H1 (cell line): Measurements from ENCODE around the gene NKTR. TPM values are rescaled to one million over a fixed set of nuclear protein-coding genes. Genes with fewer than 3 reads are reported as not detected.

ENCODE experiments used
- CTCF ChIA-PET: fragments of 300-600 bp; sonication (Branson Sonifier 250); formaldehyde crosslinking; loops from one replicate; lab custom pipeline; 2021; ENCODE audit not compliant: partially characterized antibody; lab: Charles Lee
- POLR2A ChIA-PET: fragments of 300-600 bp; sonication (Branson Sonifier 250); formaldehyde crosslinking; loops from one replicate; lab custom pipeline; 2021; ENCODE audit warnings: inconsistent platforms; ENCODE audit not compliant: partially characterized antibody; lab: Charles Lee
- DNase-seq, 2 experiments: peaks; one replicate each; pipeline versions ENCODE4 v3.0.0 to v3.0.0-alpha.2; 2010 to 2022; ENCODE audit warnings: low spot score in 2 of 2, low read depth in 1 of 2, mixed read lengths in 1 of 2
- FAIRE-seq: peaks from 2 replicates; lab custom pipeline; 2011; peaks lifted over from hg19 to GRCh38; lab: Jason Lieb, UNC
- H2AFZ ChIP-seq: 2 replicates; pipeline ENCODE4 v1.8.1; 2012; ENCODE audit warnings: low read length, inconsistent platforms
- H2AK5ac ChIP-seq: 2 replicates; pipeline ENCODE4 v1.6.1; 2013; ENCODE audit warnings: low read depth, low read length
- H2BK120ac ChIP-seq: replicated peaks from 2 replicates; pipeline ENCODE3; 2013; ENCODE audit warnings: low read depth, low read length, inconsistent platforms
- H2BK12ac ChIP-seq: 2 replicates; pipeline ENCODE4 v1.6.1; 2013; ENCODE audit warnings: low read depth, low read length
- H2BK15ac ChIP-seq: 2 replicates; pipeline ENCODE4 v1.6.1; 2013; ENCODE audit warnings: low read length
- H2BK20ac ChIP-seq: 2 replicates; pipeline ENCODE4 v1.6.1; 2013; ENCODE audit warnings: low read length
- H2BK5ac ChIP-seq: 2 replicates; pipeline ENCODE4 v1.6.1; 2013; ENCODE audit warnings: low read depth, low read length
- H3K14ac ChIP-seq: 2 replicates; pipeline ENCODE4 v1.6.1; 2013; ENCODE audit warnings: inconsistent platforms; ENCODE audit not compliant: insufficient read length
- H3K18ac ChIP-seq: 2 replicates; pipeline ENCODE4 v1.6.1; 2013; ENCODE audit warnings: low read length; ENCODE audit errors: extremely low read depth
- H3K23ac ChIP-seq: 2 replicates; pipeline ENCODE4 v1.6.1; 2013; ENCODE audit warnings: inconsistent platforms; ENCODE audit not compliant: insufficient read length
- H3K23me2 ChIP-seq: 2 replicates; pipeline ENCODE4 v1.6.1; 2013; ENCODE audit warnings: low read depth, low read length
- H3K27ac ChIP-seq: 2 replicates; pipeline ENCODE4 v1.6.1; 2011; ENCODE audit warnings: low read depth, low read length, inconsistent platforms
- H3K27me3 ChIP-seq, 4 experiments: replicated peaks in 1 of 4; 1 replicate in 1 of 4; 2 replicates in 3 of 4; pipeline versions ENCODE4 v1.6.1 to v1.8.1; 2011 to 2013; ENCODE audit warnings: low read length in 3 of 4, mild to moderate bottlenecking in 3 of 4, inconsistent platforms in 2 of 4, mixed read lengths in 2 of 4, moderate library complexity in 1 of 4; ENCODE audit not compliant: control insufficient read depth in 3 of 4, insufficient read depth in 3 of 4; ENCODE audit errors: extremely low read depth in 1 of 4
- H3K36me3 ChIP-seq, 4 experiments: 2 replicates each; pipeline versions ENCODE4 v1.6.1 to v1.8.1; 2011 to 2013; ENCODE audit warnings: mild to moderate bottlenecking in 4 of 4, low read length in 3 of 4, moderate library complexity in 2 of 4, control low read depth in 1 of 4, inconsistent platforms in 1 of 4; ENCODE audit not compliant: insufficient read depth in 4 of 4, control insufficient read depth in 2 of 4
- H3K4ac ChIP-seq: replicated peaks from 2 replicates; pipeline ENCODE3; 2013; ENCODE audit warnings: low read length, low read depth, mixed read lengths, inconsistent platforms; ENCODE audit not compliant: insufficient read length
- H3K4me1 ChIP-seq, 4 experiments: replicated peaks in 1 of 4; 1 replicate in 1 of 4; 2 replicates in 3 of 4; pipeline versions ENCODE4 v1.6.1 to v1.8.1; 2011 to 2013; ENCODE audit warnings: low read length in 3 of 4, inconsistent platforms in 2 of 4, mixed read lengths in 1 of 4; ENCODE audit not compliant: insufficient read depth in 4 of 4, control insufficient read depth in 3 of 4
- H3K4me2 ChIP-seq, 2 experiments: 2 replicates each; pipeline versions ENCODE4 v1.6.1 to v1.8.1; 2011 to 2013; ENCODE audit warnings: low read depth in 2 of 2, low read length in 2 of 2, control low read depth in 1 of 2, inconsistent platforms in 1 of 2, mild to moderate bottlenecking in 1 of 2; ENCODE audit not compliant: insufficient read depth in 1 of 2
- H3K4me3 ChIP-seq, 4 experiments: fragments of 200-600, 300-600 bp in 1 of 4; sonication (generic), shearing (Covaris generic), sonication (Bioruptor Twin) in 1 of 4; 2 replicates each; pipeline versions ENCODE4 v1.5.1 to v1.8.1; 2011 to 2016; ENCODE audit warnings: low read length in 4 of 4, low read depth in 3 of 4, control low read depth in 2 of 4, inconsistent platforms in 2 of 4, mild to moderate bottlenecking in 2 of 4, mixed read lengths in 1 of 4, moderate library complexity in 1 of 4; ENCODE audit not compliant: insufficient read depth in 2 of 4; ENCODE audit errors: extremely low read depth in 1 of 4
- H3K56ac ChIP-seq: replicated peaks from 2 replicates; pipeline ENCODE3; 2013; ENCODE audit warnings: low read depth, mild to moderate bottlenecking, mixed read lengths, low read length, inconsistent platforms; ENCODE audit not compliant: insufficient read length
- H3K79me1 ChIP-seq: 2 replicates; pipeline ENCODE4 v1.6.1; 2013; ENCODE audit warnings: low read depth, low read length, control low read depth
- H3K79me2 ChIP-seq, 2 experiments: 2 replicates each; pipeline versions ENCODE4 v1.6.1 to v1.8.1; 2012 to 2013; ENCODE audit warnings: low read length in 2 of 2, mild to moderate bottlenecking in 2 of 2, inconsistent platforms in 1 of 2; ENCODE audit not compliant: insufficient read depth in 2 of 2, control insufficient read depth in 1 of 2
- H3K9ac ChIP-seq, 4 experiments: replicated peaks in 1 of 4; 1 replicate in 1 of 4; 2 replicates in 3 of 4; pipeline versions ENCODE4 v1.6.1 to v1.8.1; 2011 to 2013; ENCODE audit warnings: low read depth in 3 of 4, low read length in 3 of 4, control low read depth in 2 of 4, mild to moderate bottlenecking in 2 of 4, moderate library complexity in 2 of 4, inconsistent platforms in 1 of 4; ENCODE audit errors: extremely low read depth in 1 of 4
- H3K9me3 ChIP-seq, 2 experiments: 2 replicates each; pipeline versions ENCODE4 v1.6.1 to v1.8.1; 2012 to 2013; ENCODE audit warnings: mild to moderate bottlenecking in 2 of 2, moderate library complexity in 2 of 2, control low read depth in 1 of 2, inconsistent platforms in 1 of 2, low read depth in 1 of 2, low read length in 1 of 2, mixed read lengths in 1 of 2; ENCODE audit not compliant: insufficient read depth in 2 of 2
- H4K20me1 ChIP-seq, 2 experiments: replicated peaks in 1 of 2; 2 replicates each; pipeline versions ENCODE3 to v1.8.1; 2011 to 2013; ENCODE audit warnings: inconsistent platforms in 2 of 2, low read length in 2 of 2, mild to moderate bottlenecking in 1 of 2; ENCODE audit not compliant: insufficient read depth in 2 of 2, control insufficient read depth in 1 of 2
- H4K5ac ChIP-seq: 2 replicates; pipeline ENCODE4 v1.6.1; 2013; ENCODE audit warnings: low read length, low read depth, mixed read lengths, inconsistent platforms; ENCODE audit not compliant: insufficient read length
- H4K8ac ChIP-seq: 2 replicates; pipeline ENCODE4 v1.8.0; 2013; ENCODE audit warnings: mild to moderate bottlenecking, moderate library complexity, low read length, inconsistent platforms; ENCODE audit not compliant: insufficient read depth; ENCODE audit errors: extremely low read depth
- H4K91ac ChIP-seq: replicated peaks from 2 replicates; pipeline ENCODE3; 2013; ENCODE audit warnings: low read length, mixed read lengths, inconsistent platforms; ENCODE audit not compliant: insufficient read length
- BRCA1 ChIP-seq: IDR thresholded peaks from 2 replicates; pipeline ENCODE4 v1.6.1; 2012; ENCODE audit warnings: low read depth, low read length, improper control_type of control experiment
- SAP30 ChIP-seq: fragments of 300-600 bp; sonication (generic); IDR thresholded peaks from 2 replicates; pipeline ENCODE4 v1.7.1; 2012; ENCODE audit warnings: low read length, moderate library complexity, mild to moderate bottlenecking, inconsistent platforms; ENCODE audit not compliant: insufficient read depth, insufficient replicate concordance
- YY1 ChIP-seq: IDR thresholded peaks from 2 replicates; pipeline ENCODE4 v1.6.1; 2011; ENCODE audit warnings: low read depth, mild to moderate bottlenecking, low read length
- WGBS, 2 experiments: shearing (Covaris generic) in 1 of 2; methylation state at CpG; one replicate each; pipeline versions ENCODE4 v1.1.6 to v1.1.7; 2013 to 2015; ENCODE audit warnings: low lambda C conversion rate in 2 of 2, mixed read lengths in 2 of 2, inconsistent platforms in 1 of 2, low coverage in 1 of 2, missing lambda C conversion rate in 1 of 2; ENCODE audit not compliant: insufficient replicate concordance in 2 of 2, insufficient coverage in 1 of 2, insufficient read length in 1 of 2; ENCODE audit errors: extremely low coverage in 1 of 2, missing lambda C conversion rate in 1 of 2; 5-methylcytosine and 5-hydroxymethylcytosine counted together
- polyA plus RNA-seq, 7 experiments: library from polyadenylated mRNA; depleted of rRNA in 3 of 7; stranded (reverse) in 5 of 7; unstranded in 2 of 7; fragments of >200 nt in 5 of 7; fragments of 200-250 nt in 2 of 7; gene quantifications; 1 replicate in 5 of 7; 2 replicates in 1 of 7; 4 replicates in 1 of 7; pipeline versions ENCODE4 v1.2.1 to v1.2.3, GENCODE V29; 2011 to 2013; ENCODE audit warnings: missing spikeins in 2 of 7, mixed read lengths in 2 of 7
- total RNA-seq: library from RNA; stranded (reverse); fragmentation: NEBNext Ultra II Directional; extraction: Animal tissue kit (Norgen Biotek cat#: 25700); gene quantifications from 2 replicates; pipeline ENCODE4 v1.2.1, GENCODE V29; 2021

The NKTR gene
- total and polyA plus RNA-seq, 2 of the 8 experiments (the other 6 are each of a cell fraction or from before 2014, with no cell fraction given), result 24.1 to 62.2 TPM

DNA sequence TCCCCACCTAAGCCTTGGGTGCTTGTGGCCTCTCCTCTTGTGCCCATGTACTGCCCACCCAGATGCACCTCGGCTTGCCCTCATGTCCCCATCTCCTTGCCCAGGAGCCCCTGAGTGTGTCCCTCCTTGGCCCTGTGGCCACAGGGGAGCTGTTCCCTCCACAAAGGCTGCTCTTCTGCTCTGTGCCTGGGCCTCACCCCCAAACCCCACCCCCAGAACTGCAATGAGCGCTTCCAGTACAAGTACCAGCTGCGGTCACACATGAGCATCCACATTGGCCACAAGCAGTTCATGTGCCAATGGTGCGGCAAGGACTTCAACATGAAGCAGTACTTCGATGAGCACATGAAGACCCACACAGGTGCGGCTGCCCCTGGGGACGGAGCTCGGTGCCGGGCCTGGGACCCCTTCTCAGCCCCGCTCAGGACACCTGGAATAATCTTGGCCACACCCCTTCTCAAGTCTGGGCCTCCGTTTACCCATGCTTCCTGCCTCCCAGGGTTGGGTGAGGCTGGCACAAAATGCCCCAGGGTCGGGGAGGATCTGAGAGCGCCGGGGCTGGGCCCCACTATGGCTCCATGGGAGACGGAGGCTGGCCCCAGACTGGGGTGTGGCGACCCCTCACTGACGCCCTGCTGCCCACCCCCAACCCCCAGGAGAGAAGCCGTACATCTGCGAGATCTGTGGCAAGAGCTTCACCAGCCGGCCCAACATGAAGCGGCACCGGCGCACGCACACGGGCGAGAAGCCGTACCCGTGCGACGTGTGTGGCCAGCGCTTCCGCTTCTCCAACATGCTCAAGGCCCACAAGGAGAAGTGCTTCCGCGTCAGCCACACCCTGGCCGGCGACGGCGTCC, 63.3 kb downstream of the NKTR start:
- H3K27ac ChIP-seq, result no peak overlapping the region; the same call in 1 of the 2 replicates
- no peak overlapping the region for H3K18ac ChIP-seq
- H3K23ac ChIP-seq, result no peak overlapping the region
- H3K23me2 ChIP-seq, result no peaks in the 10 kb centered on the region
- CTCF ChIA-PET, result interaction anchor here (0.8 to 3.3 kb wide), 8 partner anchors 12 to 127 kb away, joined by 3 to 13 read pairs (median 4); no protein-coding TSS in a partner anchor
- no peak overlapping the region for H2BK20ac ChIP-seq
- H4K8ac ChIP-seq, result no peak overlapping the region
- no peak overlapping the region for H3K9ac ChIP-seq
- 92% methylated on average over 29 of the region's 38 CpGs; no CpG with 5 or more reads in 1 of the 2 experiments for WGBS, 2 experiments
- H3K27me3 ChIP-seq, result peaks cover 0 to 2% (median 0%) of the 10 kb centered on the region in 4 experiments; a peak in 1 of 7 replicates
- no peak overlapping the region for H3K4me3 ChIP-seq
- no peak overlapping the region for H2AFZ ChIP-seq
- H3K56ac ChIP-seq, result no peak overlapping the region
- no peak for FAIRE-seq
- H2BK12ac ChIP-seq, result no peak overlapping the region
- no peaks in the 10 kb centered on the region for H3K79me1 ChIP-seq
- H3K9me3 ChIP-seq, result no peaks in the 10 kb centered on the region
- H4K5ac ChIP-seq, result no peak overlapping the region
- DNase-seq, result no peak
- H3K4ac ChIP-seq, result no peak overlapping the region
- no peak overlapping the region for H2AK5ac ChIP-seq
- peaks cover 0 to 7% (median 0%) of the 10 kb centered on the region in 4 experiments; a peak in 2 of 7 replicates for H3K4me1 ChIP-seq
- no peaks in the 10 kb centered on the region for H3K79me2 ChIP-seq
- H4K91ac ChIP-seq, result no peak overlapping the region
- H3K14ac ChIP-seq, result no peak overlapping the region
- no peak overlapping the region for H2BK120ac ChIP-seq
- no peak overlapping the region for H2BK15ac ChIP-seq
- POLR2A ChIA-PET, result interaction anchor here (1.1 to 3.1 kb wide), 2 partner anchors 12 to 85 kb away, joined by 3 to 10 read pairs; no protein-coding TSS in a partner anchor
- no peaks in the 10 kb centered on the region for H3K36me3 ChIP-seq
- TF ChIP-seq YY1 (no peak), BRCA1 (no peak), SAP30 (no peak)
- H3K4me2 ChIP-seq, result no peak overlapping the region
- H4K20me1 ChIP-seq, result peaks cover 0 to 4% of the 10 kb centered on the region in 2 experiments
- no peak overlapping the region for H2BK5ac ChIP-seq
